GM04504 (cell line): ENCODE measurements around the gene GSTO1.
"Not testable (repeated sequence)": the region's sequence is repeated elsewhere in the genome, so short reads cannot be mapped to it uniquely, and the experiment has no call there.

Experiments used
- DNase-seq: peaks from one replicate; pipeline ENCODE4 v3.0.0-alpha.2; 2012; ENCODE audit warnings: low read depth

Gene GSTO1

DNA sequence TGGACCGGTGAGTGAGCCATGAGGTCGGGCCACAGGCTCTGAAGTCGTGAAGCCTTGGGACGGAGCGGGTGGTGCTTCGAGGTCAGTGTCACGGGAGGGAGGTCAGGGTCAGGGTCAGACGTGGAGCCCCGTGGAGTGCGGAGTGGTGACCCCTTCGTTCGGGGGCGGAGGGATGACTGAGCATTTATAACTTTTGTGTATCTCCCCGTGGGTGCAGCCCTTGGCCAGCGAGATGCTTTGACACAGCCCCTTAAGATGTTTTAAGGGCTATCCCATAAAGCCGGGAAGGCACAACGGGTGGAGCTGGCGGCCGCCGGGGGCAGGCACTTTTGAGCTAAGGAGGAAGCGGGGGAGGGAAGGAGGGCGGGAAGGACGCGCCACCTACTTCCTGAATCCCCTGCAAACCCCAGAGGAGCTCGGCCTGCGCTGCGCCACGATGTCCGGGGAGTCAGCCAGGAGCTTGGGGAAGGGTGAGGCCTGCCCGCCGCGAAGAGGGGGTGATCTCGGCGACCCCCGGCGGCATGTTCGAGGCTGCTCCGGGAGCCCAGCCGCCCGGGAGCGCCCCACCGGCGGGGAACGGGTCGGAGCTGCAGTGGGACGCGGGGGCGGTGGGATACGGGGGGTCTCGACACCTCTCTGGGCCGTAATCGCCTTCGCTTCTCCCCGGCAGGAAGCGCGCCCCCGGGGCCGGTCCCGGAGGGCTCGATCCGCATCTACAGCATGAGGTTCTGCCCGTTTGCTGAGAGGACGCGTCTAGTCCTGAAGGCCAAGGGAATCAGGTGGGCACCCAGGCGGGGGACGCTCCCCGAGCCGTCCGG is at the start of gene GSTO1:
Gene GSTO1 (plus strand): TSS at position 400 of the 818 bp plus-strand sequence. CDS start 37 bp downstream, at position 437.
- no peak for DNase-seq

DNA sequence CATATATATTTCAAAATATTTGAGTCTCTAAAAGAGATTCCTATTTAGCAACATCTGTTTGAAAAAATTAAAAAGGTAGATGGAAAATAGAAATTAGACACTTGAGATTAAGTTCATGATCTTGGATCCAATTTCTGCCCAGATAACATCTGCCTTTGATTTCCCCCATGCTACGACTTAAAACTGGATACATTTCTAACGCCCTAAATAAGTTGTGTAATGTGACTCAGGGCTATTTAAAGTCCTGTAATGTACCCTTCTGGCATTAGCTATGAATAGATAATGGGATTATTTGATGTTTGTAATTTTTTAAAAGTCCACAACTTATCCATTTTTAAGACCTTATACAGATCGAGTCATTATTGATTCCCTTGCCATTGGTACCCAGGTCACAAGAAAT is 46.0 kb upstream of the GSTO1 start:
- no peak for DNase-seq

DNA sequence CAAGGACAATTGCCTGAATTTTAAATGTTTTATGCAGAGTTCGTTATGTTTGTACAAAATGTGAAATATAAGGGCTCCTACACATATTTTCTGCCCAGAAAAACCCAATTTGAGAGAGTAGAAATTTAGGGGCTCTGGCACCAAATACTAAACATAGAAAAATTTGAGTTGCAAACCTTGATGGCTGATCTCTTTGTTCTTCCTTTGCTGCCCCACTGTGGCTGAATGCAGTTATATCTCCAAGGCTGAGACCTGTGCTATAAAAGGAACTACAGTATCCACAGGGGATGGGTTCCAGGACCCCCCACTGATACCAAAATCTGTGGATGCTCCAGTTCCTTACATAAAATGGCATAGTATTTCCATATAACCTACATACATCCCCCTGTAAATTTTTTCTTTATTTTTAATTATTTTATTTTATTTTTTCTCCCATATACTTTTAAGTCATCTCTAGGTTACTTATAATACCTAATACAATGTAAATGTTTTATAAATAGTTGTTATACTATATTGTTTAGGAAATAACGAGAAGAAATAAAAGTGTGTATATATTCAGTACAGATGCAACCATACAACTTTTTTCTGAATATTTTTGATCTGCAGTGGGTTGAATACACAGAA is 45.0 kb upstream of the GSTO1 start:
- peak; percentile 17 for DNase-seq

DNA sequence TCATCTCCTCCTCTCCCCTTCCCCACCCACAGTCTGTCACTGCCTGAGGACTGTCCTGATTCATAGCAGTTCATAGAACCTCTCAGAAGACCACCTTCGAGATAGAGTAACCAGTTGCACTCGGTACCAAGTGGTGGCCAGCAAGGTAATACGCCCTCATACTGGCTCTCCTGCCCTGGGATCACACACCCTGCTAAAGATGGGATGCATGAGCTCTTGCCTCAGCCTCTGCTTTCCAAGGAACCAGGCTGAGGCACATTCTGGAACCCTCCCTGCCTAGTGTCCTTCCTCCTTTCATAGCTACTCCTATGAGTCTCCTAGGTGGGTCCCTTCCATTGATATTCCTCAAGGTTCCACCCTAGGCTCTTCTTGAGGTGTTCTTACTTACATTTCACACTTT is 38.1 kb upstream of the GSTO1 start:
- no peak for DNase-seq

DNA sequence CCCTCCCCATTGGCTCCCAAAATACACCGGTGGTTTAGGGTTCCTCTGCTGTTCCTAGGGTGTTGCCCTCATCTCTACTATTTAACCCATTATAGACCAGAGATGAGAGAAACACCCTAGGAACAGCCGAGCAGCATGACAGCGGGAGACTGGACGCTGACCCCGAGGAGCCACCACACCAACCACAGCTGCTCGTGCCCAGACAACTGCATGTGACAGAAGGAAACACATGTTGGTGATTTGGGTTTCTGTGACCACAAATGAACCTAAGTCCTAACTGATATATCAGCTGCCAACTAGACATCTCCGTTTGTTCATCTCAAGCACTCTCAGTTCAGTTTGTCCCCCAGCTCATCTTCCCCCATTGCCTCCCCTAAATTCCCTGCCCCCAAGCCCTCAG is 35.9 kb upstream of the GSTO1 start:
- DNase-seq, result no peak

DNA sequence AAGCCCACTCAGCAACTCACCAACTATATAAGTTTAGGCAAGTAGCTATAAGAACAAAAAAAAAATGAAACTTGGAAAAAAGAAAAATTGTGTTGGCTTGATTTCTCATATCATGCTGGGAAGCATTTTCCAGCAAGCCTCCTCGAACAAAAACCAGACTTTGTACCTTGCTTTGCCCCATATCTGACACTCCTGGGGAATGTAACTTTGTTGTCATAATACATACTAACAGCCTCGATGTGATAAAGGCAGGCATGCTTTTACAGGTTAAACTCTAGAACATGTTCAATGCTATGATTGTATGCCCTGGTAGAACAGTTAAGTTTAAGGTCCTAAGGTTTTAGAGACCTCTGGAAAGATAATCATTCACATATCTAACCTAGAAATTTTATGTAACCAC is 34.2 kb upstream of the GSTO1 start:
- DNase-seq, result no peak

DNA sequence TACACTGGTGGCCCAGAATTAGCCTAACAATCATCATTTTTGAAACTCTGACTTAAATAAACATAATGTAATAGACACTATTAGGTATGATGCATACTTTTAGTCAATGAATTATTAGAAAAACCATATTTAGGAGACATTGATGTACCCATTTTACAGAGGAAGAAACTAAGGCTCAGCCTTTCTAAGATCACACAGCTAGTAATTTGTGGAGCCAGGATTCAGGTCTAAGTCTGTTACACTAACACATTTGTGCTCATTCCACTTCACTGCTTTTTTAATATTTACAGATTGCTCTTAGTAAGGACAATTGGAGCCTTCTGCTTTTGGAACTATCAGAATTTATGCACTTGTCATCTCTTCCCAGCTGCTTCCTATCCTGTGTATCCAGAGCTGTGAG is 31.4 kb upstream of the GSTO1 start:
- no peak for DNase-seq

DNA sequence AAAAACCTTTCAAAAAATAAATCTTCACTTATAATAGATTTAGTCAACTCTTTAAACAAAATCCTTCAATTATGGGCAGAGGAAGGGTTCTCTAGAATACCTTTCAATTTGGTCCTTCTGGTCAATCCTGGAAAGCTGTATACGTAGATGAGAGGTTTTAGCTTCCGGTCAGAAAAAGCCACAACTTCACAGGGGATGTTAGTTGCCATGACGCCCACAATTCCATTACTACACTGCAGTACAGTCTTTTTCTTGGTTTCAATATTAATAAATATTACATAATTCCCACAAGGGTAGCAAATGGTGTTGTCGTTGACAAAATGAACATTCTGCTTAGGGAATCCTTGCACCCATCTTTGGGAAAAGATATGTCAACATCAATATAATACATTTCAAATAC is 24.2 kb upstream of the GSTO1 start:
- no peak for DNase-seq

DNA sequence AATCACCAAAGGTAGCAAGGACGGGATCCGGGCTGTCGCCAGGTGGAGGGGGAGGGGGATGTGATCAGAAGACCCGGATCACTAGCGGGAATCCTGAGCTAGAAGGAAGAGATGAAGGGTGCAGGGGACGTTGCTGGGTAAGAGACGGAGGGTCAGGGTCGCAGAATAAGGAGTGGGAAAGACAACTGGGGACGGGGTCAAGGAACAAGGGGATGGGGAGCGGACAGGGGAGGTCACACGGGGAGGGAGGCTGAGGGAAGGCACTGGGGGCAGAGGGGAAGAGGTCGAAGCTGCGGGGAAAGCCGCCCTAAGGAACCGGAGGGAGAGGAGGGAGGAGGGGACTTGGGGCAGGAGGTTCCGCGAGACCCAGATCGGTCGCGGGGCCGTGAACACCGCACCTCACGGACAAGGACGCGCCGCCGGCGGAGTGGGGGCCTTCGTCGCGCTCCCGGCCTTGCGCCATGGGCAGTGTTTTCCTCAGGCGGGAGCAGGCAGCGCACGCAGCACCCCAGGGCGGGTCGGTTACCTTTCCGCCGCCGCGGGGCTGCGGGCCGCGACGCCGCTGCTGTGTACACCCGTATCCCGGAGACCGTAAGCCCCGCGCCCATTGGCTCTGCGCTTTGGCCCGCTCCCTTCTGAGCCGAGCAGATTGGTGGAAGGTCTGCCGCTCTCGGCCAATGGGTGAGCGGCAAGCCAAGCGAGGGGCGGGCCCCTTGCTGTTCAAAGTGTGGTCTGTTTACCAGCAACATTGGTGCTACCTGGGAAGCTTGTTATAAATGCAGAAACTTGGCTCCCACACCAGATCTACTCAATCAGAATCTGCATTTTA is 22.7 kb upstream of the GSTO1 start, which contains the start of gene CFAP43:
Gene CFAP43 (minus strand): TSS at position 581 of the 829 bp plus-strand sequence. CDS start 118 bp downstream, at position 463.
- peak; percentile 89 for DNase-seq

DNA sequence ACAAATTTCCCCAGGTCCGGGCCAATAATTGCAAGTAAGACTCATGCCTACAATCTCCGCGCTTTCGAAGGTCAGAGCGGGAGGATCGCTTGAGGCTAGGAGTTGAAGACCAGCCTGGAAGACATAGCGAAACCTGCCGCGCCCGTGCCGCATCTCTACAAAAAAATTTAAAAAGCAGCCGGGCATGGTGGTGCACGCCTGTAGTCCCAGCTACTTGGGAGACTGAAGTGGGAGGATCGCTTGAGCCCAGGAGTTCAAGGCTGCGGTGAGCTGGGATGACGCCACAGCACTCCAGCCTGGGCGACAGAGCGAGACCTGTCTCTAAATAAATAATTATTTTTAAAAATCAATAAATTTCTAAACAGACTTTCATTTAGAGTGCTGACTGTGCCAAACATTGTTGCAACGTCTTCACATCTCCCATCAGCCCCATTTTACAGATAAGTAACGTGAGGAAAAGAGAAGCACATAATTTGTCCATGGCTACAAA is 22.0 kb upstream of the GSTO1 start:
- no peak for DNase-seq

DNA sequence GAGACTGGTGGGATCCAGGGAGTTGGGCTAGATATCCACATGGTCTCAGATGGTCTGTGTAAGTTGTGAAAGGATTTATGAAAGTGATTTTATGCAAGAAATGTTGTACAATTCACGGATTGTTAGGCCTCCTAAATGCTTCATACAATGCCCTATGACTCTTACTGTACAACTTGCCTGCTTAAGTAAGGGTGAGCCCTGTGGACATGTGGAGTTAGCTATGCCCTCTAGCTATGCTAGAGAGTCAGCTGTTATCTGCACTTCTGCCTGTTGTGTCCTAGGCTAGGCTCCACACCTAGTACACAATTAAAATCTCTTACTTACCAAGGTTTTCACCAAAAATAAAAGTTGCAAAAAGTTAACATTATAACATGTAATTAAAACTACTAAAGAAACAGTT is 20.9 kb upstream of the GSTO1 start:
- DNase-seq, result no peak

DNA sequence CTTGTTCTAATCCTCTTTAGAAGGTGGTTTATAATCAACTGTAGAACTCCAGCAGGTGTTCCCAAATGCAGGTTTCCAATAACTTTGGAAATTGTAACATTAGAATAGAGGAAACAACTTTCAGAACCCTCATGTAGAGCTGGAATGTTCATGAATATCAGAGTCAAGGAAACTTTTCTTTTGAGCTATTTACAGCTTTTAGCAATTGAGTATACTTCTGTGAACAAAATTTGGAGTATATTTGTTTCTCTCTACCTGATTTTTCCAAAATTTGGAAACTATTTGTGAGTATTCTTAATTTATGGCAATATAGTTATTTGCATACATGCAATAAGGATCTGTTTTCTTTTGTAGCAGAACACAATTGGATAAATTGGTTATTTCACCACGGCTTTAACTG is 19.8 kb upstream of the GSTO1 start:
- DNase-seq, result no peak

DNA sequence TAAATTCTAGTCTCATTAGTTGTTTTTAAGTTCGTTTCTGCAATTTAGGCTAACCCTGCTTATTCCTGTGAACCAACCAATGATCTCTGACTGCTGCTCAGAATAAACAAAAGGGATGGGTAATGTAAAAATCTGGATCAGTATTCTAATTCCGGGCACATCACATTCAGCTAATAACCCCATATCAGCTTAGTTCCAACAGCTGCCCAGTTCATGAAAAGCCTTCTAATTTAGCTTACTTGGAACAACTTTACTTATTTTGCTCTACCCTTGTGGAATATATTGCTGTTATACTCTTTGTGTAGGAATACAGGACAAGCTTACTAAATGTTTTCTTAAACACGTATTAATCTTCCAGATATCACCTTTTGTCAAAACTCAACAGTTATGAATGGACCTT is 18.9 kb upstream of the GSTO1 start:
- DNase-seq, result no peak

DNA sequence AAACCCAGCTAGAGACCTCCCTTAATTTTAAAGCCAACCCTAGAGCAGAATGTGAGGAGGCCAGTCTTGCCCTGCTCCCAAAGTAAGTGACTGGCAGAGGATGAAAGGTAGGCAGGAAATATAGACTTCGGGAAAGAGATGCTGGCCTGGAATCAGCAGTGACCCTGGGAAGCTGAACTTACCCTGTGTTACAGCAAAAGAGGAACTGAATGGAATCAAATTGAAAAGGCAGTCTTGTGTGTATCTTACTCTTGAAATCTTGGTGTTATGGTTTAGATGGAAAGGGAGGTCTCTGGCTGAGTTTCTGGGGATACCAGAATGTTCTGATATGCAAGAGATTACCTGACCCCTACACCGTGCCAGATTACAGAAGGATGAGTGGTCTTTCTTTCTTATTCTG is 14.6 kb upstream of the GSTO1 start:
- no peak for DNase-seq

DNA sequence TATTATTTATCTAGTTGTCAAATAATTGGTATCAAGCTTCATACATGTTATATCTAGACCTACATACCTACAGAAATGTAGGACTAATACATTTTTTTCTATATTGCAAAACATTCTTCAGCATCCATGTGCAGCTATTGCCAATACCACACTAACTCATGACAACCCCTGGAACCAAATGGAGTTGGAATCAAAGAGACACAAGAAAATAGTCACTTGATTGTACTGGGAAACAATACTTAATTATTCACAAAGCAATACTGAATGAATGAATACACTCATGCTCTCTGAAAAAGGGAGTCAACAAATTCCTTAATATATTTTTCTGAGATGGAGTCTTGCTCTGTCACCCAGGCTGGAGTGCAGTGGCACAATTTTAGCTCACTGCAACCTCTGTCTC is 12.1 kb upstream of the GSTO1 start:
- DNase-seq, result no peak

DNA sequence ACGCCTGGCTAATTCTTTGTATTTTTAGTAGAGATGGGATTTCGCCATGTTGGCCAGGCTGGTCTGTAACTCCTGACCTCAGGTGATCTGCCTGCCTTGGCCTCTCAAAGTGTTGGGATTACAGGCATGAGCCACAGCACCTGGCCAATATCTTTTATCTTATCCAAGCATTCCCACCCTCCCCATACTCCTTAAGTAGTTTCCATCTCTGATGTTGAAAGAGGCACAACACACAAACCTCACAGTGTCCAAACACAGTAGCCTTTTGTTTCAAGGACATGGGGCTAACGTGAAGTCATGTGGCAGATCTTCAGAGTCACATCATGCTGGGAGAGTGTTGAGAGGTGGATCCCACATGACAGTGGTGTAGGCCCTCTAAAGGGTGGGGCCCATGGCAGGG is 11.7 kb upstream of the GSTO1 start:
- not testable (repeated sequence) for DNase-seq

DNA sequence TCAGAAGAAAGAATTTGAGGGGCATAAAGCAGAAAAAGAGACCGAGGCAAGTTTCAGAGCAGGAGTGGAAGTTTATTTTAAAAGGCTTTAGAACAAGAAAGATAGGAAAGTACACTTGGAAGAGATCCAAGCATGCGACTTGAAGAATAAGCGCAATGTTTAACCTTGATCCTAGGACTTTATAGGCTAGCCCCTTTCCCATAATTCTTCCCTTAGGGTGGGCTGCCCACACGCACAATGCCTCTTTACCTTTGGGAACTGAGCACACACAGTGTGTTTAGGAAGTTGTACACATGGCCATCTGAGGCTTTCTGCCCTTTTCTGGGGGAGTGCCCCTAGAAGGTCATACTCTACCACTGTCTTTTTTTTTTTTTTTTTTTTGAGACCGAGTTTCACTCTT is 11.2 kb upstream of the GSTO1 start:
- no peak for DNase-seq

DNA sequence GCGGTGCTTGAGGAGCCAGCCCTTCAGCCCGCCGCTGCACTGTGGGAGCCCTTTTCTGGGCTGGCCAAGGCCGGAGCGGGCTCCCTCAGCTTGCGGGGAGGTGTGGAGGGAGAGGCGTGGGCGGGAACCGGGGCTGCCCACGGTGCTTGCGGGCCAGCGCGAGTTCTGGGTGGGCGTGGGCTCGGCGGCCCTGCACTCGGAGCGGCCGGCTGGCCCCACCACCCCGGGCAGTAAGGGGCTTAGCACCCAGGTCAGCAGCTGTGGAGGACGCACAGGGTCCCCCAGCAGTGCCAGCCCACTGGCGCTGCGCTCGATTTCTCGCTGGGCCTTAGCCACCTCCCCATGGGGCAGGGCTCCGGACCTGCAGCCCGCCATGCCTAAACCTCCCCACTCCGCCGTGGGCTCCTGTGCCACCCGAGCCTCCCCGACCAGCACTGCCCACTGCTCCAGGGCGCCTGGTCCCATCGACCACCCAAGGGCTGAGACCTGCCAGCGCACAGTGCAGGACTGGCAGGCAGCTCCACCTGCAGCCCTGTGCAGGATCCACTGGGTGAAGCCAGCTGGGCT is 9.5 kb upstream of the GSTO1 start:
- DNase-seq, result no peak

DNA sequence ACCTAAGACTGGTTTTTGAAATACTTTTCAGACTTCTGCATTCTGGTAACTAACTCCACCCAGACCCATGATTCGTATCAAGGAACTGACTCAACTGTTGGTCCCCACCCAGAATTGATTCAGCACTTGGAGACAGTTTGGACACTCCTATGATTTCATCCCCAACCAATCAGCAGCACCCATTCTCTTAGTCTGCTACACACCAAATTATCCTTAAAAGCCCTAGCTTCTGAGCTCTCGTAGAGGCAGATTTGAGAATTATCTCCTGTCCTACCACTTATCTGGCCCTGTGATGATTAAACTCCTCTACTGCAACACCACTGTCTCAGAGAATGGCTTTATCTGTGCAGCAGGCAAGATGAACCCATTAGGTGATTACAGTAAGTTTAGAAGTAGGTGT is 7.7 kb upstream of the GSTO1 start:
- DNase-seq, result no peak

DNA sequence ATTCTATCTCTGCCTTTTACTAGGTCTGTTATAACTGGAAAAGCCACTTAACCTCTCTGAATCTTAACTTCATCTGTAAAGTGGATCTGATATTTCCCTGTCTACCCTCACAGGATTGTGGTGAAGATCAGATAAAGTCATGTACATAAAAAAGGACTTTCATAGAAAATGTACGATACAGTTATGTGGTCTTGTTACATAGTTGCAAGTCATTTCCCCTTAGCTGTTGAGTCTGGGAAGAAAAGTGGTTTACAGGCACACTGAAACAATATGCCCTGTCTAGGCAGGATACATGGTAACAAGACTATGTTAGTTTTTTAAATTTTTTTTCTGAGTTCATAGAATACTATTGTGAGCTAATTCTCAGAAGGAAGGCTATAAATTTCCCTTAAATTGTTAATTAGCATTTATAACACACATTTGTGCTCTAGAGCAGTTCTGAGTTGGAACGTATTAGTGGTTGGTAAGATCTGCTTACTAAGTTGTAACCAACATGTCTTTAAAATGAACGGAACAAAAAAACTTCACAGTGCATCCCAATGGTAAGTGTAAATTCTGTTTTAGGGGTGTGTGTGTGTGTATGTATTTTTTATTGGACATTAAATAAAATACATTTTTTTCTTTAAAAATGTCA is 7.1 kb upstream of the GSTO1 start:
- DNase-seq, result no peak

DNA sequence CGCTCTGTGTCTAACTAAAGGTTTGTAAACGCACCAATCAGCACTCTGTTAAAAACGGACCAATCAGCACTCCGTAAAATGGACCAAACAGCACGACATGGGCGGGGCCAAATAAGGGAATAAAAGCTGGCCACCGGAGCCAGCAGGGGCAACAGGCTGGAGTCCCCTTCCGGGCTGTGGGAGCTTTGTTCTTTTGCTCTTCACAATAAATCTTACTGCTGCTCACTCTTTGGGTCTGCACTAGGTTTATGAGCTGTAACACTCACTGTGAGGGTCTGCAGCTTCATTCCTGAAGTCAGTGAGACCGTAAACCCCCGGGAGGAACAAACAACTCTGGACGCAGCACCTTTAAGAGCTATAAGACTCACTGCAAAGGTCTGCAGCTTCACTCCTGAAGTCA is 5.8 kb upstream of the GSTO1 start:
- DNase-seq, result not testable (repeated sequence)

DNA sequence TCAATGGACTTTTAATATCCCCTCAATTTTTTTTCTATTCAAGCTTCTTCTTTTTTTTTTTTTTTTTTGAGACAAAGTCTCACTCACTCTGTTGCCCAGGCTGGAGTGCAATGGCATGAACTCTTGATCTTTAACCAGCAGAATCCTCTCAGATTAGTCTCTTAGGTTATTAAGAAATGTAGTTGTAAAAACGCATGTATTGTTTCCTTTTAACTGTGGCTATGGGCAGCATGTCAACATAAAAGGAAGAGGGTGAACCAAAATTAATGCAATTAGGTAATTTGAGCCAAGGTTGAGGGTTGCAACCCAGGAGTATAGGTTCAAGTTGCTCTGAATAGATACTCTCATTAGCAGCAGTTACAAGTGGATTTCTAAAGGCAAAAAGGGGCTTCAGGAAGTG is 4.3 kb upstream of the GSTO1 start:
- no peak for DNase-seq
